ENCODE results near the gene PLN.

- TF ChIP-seq USF2 (CRISPR knock-in tag; IDR thresholded peaks at IDR 0.05) (no peak), SOX15 (CRISPR knock-in tag; IDR thresholded peaks at IDR 0.05) (no peak), CTCF (IDR thresholded peaks at IDR 0.05) (no peak)
These were observed 19.9 kb downstream of the PLN start for GRCh38 chr6:118567974-118568373.

Data from WTC11 (cell line).